Muscle layer of colon (tissue), 2 donors: Measurements from ENCODE around the gene HPS4.

ENCODE experiments used
- H3K27ac ChIP-seq: one replicate; pipeline ENCODE4 v1.7.0; 2013; ENCODE audit warnings: low read depth, mild to moderate bottlenecking, low read length, moderate library complexity
- H3K27me3 ChIP-seq, 2 donors: one replicate each; pipeline ENCODE4 v1.7.0; 2013; ENCODE audit warnings: low read length in 2 of 2, mild to moderate bottlenecking in 2 of 2; ENCODE audit not compliant: insufficient read depth in 2 of 2, control insufficient read depth in 1 of 2
- H3K36me3 ChIP-seq: one replicate; pipeline ENCODE4 v1.7.0; 2013; ENCODE audit warnings: mild to moderate bottlenecking, low read length; ENCODE audit not compliant: insufficient read depth
- H3K4me1 ChIP-seq: one replicate; pipeline ENCODE4 v1.7.0; 2013; ENCODE audit warnings: mild to moderate bottlenecking, low read length; ENCODE audit not compliant: insufficient read depth
- H3K4me3 ChIP-seq, 2 donors: one replicate each; pipeline ENCODE4 v1.7.0; 2013; ENCODE audit warnings: low read length in 2 of 2, low read depth in 1 of 2, mild to moderate bottlenecking in 1 of 2, moderate library complexity in 1 of 2
- H3K9ac ChIP-seq: one replicate; pipeline ENCODE4 v1.7.0; 2013; ENCODE audit warnings: low read length
- H3K9me3 ChIP-seq: one replicate; pipeline ENCODE4 v1.7.0; 2013; ENCODE audit warnings: mild to moderate bottlenecking, low read length
- donor health status: abdominal sarcoma.
- donor health status: Adenocarcinoma of cecum.

Gene HPS4

GRCh38 chr22:26462641-26463040, 20.9 kb downstream of the HPS4 start:
- no peak overlapping the region for H3K9ac ChIP-seq
- peaks cover 17% of the 10 kb centered on the region for H3K4me1 ChIP-seq
- H3K27me3 ChIP-seq = no peaks in the 10 kb centered on the region
- no peaks in the 10 kb centered on the region for H3K9me3 ChIP-seq
- no peak overlapping the region for H3K4me3 ChIP-seq
- peaks cover 62% of the 10 kb centered on the region for H3K36me3 ChIP-seq
- H3K27ac ChIP-seq = no peak overlapping the region

DNA sequence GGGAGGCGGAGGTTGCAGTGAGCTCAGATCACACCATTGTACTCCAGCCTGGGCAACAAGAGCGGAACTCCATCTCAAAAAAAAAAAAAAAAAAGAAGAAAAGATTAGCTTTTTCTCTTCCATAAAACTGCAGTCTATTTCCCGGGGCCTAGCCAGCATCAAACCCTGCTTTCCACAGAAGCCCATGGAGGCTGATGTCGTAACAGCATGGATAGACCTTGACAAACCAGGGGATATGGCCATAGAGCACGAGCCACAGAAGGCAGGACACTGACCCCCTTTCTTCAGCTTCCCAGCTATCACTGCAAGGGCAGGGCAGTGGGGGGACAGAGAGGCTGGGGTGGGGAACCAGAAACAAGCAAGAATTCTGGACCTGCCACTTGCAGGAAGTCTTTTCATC, 21.5 kb downstream of the HPS4 start:
- Histone ChIP-seq H3K36me3 (peaks cover 62% of the 10 kb centered on the region), H3K4me3 (no peak overlapping the region)

DNA sequence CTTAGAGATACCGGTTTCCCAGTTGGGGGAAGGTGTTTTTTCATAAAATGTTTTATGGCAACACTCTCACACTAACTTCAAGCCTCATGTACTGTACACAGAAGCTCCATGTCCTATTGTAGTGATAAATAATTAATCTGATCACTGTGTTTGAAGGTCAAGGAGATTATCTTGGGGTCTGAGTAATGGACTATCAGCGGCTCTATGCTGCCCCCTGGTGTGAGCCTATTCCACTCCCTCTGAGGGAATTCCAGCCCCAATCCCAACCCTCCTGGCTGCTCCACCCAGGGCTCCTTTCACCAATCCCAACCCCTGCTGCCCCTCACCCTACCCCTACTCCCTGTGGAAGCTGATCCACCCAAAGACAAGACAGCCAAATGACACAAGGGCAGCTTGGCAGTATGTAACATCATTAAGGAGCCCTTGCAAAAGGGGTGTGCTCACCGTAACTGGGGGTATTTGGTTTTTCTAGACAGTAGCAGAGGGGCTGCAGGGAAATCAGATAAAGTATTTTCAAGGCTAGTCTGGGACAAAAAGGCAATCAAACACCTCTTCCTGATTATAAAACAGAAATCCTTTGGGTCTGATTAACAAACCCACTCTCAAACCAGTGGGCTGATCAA, 22.3 kb downstream of the HPS4 start:
- Histone ChIP-seq H3K36me3 (peaks cover 55% of the 10 kb centered on the region), H3K9me3 (no peaks in the 10 kb centered on the region), H3K27me3 (no peaks in the 10 kb centered on the region), H3K4me1 (peaks cover 17% of the 10 kb centered on the region), H3K27ac (no peak overlapping the region), H3K4me3 (no peak overlapping the region), H3K9ac (no peak overlapping the region)

More for the DNA sequence above, 21.5 kb downstream of the HPS4 start:
- Histone ChIP-seq H3K27me3 (no peaks in the 10 kb centered on the region), H3K27ac (no peak overlapping the region), H3K4me1 (peaks cover 17% of the 10 kb centered on the region), H3K9ac (no peak overlapping the region), H3K9me3 (no peaks in the 10 kb centered on the region)

GRCh38 chr22:26460202-26460601, 23.4 kb downstream of the HPS4 start:
- Histone ChIP-seq H3K36me3 (peaks cover 44% of the 10 kb centered on the region), H3K4me3 (no peak overlapping the region), H3K9ac (no peak overlapping the region), H3K4me1 (peaks cover 17% of the 10 kb centered on the region), H3K9me3 (no peaks in the 10 kb centered on the region), H3K27me3 (no peaks in the 10 kb centered on the region), H3K27ac (no peak overlapping the region)

DNA sequence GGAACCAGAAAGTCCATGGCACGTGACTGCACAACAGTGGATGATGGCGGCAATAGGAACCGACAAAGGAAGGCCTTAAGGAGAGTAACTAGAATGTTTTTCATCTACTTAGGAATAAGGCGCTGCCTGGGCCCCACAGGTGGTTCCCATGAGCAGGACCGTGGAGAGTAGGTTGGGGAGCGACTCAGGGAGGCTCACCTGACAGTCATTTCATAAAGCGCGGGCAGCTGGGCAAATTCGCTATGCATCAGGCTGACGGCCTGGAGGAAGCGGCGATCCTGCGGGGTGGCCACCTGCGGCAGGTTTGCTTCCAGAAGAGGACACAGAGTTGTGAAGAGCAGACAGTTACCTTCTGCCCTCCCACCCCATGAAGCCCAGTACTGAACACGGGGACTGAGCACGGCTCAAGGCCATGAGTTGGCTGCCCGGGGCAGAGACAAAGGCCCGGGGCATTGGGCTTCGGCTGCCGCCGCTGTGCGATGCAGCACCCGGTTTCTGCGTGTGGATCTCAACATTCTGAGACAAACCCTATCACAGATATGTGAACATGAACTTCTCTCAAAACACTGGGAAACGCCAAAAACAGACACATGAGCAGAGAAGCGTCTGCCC, 25.8 kb downstream of the HPS4 start:
- Histone ChIP-seq H3K9ac (no peak overlapping the region), H3K4me1 (peaks cover 8% of the 10 kb centered on the region), H3K27ac (no peak overlapping the region), H3K9me3 (no peaks in the 10 kb centered on the region), H3K27me3 (no peaks in the 10 kb centered on the region), H3K36me3 (peaks cover 40% of the 10 kb centered on the region), H3K4me3 (no peak overlapping the region)

- Histone ChIP-seq H3K27ac (no peak overlapping the region), H3K27me3 (no peaks in the 10 kb centered on the region), H3K9me3 (no peaks in the 10 kb centered on the region), H3K4me3 (no peak overlapping the region), H3K4me1 (no peaks in the 10 kb centered on the region), H3K9ac (no peak overlapping the region), H3K36me3 (peaks cover 55% of the 10 kb centered on the region)
Measured at GRCh38 chr22:26453812-26454500, 29.6 kb downstream of the HPS4 start.

GRCh38 chr22:26453216-26453615, 30.4 kb downstream of the HPS4 start:
- H3K27me3 ChIP-seq = no peaks in the 10 kb centered on the region
- H3K36me3 ChIP-seq = peaks cover 50% of the 10 kb centered on the region
- H3K27ac ChIP-seq = no peak overlapping the region
- no peaks in the 10 kb centered on the region for H3K9me3 ChIP-seq
- no peak overlapping the region for H3K4me3 ChIP-seq
- H3K9ac ChIP-seq = no peak overlapping the region
- H3K4me1 ChIP-seq = no peaks in the 10 kb centered on the region

DNA sequence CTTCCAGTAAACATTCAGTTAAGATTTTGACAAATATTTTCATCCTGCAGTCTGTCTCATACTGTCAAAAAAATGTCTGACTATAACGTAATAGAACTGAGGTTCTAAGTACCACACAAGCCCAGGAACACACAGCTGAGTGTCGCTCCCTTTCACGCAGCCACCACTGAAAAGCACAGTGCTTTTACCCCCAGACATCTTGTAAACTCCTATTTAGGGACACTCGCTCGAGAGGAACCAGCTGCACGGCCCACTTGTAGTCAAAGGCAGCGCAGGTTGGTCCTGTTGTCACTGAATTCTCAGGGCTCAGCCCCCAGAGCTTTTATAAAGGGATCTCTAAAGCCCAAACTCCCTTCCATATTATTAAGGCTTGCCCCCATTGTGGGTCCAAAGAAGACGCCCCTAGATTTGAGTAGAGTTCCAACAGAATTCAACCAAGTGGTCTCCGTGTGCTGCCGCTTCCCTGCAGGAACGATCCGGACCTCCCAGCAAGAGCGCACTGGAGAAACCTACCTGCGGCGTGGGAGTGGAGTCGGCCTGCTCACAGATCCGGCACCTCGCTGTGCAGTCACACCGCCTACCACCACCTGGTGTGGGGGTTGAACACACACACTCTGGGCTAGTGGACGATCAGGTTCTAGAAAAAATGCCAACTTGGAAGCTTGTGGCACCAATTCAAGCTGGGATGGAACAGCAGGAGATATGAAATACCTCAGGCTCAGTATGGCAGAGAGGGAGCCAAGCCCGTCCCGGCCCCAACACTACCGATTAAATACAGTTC, 31.2 kb downstream of the HPS4 start:
- Histone ChIP-seq H3K9me3 (no peaks in the 10 kb centered on the region), H3K9ac (no peak overlapping the region), H3K27ac (no peak overlapping the region), H3K4me3 (no peak overlapping the region), H3K27me3 (no peaks in the 10 kb centered on the region), H3K4me1 (peaks cover 6% of the 10 kb centered on the region), H3K36me3 (peaks cover 42% of the 10 kb centered on the region)

DNA sequence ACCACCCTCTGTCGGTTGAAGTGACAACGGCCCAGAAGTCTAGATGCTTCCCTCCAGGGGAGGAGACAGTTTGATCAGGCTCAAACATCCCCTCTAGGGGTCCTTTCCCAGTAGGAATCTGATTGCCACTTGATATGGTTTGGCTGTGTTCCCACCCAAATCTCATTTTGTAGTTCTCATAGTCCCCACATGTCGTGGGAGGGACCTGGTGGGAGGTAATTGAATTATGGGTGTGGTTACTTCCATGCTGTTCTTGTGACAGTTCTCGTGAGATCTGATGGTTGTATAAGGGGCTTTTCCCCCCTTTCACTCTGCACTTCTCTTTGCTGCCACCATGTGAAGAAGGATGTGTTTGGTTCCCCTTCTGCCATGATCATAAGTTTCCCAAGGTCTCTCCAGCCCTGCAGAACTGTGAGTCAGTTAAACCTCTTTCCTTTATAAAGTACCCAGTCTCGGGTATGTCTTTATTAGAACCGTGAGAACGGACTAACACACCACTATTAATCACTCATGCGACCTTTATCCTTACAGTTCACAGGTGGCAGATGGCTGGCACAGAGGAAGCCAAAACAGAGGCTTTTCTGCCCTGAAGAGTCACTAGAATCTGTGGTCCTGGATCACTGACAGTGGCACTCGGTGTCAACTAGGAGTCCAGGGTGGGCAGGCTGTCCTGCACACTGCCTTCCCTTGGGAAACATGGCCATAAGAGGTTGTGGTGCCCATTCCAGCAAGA, 33.0 kb downstream of the HPS4 start:
- H3K9ac ChIP-seq = no peak overlapping the region
- no peaks in the 10 kb centered on the region for H3K27me3 ChIP-seq
- no peak overlapping the region for H3K27ac ChIP-seq
- no peak overlapping the region for H3K4me3 ChIP-seq
- H3K9me3 ChIP-seq = no peaks in the 10 kb centered on the region
- H3K4me1 ChIP-seq = peaks cover 14% of the 10 kb centered on the region
- peaks cover 40% of the 10 kb centered on the region for H3K36me3 ChIP-seq

DNA sequence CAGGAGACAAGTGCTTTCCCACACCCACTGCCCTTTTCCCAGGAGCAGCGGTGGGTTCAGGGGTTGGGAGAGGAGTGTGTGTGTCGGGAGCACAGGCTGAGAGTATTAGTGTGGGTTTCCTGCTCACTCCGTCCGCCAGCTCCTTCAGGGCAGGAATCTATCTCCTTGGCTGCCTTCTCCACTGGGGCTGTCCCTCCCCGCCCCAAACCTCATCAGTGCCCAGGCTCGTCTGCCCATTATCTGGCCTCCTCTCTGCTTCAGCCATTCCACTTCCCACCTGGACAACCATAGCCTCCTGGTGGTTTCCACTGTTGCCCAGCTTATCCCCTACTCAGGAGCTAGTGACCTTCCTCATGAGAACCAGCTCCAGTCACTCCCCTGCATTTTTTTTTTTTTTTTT, 34.6 kb downstream of the HPS4 start:
- Histone ChIP-seq H3K27ac (no peak overlapping the region), H3K4me3 (no peak overlapping the region), H3K27me3 (no peaks in the 10 kb centered on the region), H3K9me3 (no peaks in the 10 kb centered on the region), H3K36me3 (peaks cover 37% of the 10 kb centered on the region), H3K9ac (no peak overlapping the region), H3K4me1 (peaks cover 14% of the 10 kb centered on the region)

DNA sequence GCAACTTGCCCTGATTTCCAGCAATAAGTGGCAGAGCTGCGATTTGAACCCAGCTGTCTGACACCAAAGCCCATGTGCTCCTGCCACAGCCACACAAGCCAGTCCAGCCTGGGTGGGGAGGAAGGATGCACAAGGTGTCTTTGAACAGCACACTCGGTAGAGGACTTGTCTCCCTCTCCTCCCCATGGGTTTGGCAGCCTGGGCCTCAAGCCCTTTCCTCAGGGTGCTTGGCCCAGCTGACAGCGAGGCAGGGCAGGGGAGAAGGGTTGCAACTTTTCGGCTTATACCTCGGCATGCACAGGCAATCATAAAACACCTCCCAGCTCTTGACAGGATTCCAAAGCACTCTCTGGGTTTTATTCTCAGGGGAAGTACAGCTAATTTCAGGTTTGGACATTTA, 35.2 kb downstream of the HPS4 start:
- Histone ChIP-seq H3K27me3 (no peaks in the 10 kb centered on the region), H3K4me3 (no peak overlapping the region), H3K4me1 (peaks cover 14% of the 10 kb centered on the region), H3K27ac (no peak overlapping the region), H3K9me3 (no peaks in the 10 kb centered on the region), H3K9ac (no peak overlapping the region), H3K36me3 (peaks cover 31% of the 10 kb centered on the region)
